Mammary microvascular endothelial cell (primary cell): ENCODE measurements around the gene KCNQ5. TPM values are rescaled to one million over a fixed set of nuclear protein-coding genes. Genes with fewer than 3 reads are reported as not detected.

Source experiments
- total RNA-seq: library from RNA; depleted of rRNA; stranded (reverse); fragments of >200 nt; gene quantifications from 2 replicates; pipeline ENCODE4 v1.2.3, GENCODE V29; 2015

Gene KCNQ5
- total RNA-seq = not detected in 2 replicates

GRCh38 chr6:72621291-72622093, at the start of gene KCNQ5:
Gene KCNQ5 (plus strand): TSS chr6:72622064.

GRCh38 chr6:73225396-73225795, 603.5 kb downstream of the KCNQ5 start, which contains the start of gene KHDC1L:
Gene KHDC1L (minus strand): TSS chr6:73225496. CDS start chr6:73225408, 88 bp downstream.

